ENCODE measurements around the gene FRAS1.

DNA sequence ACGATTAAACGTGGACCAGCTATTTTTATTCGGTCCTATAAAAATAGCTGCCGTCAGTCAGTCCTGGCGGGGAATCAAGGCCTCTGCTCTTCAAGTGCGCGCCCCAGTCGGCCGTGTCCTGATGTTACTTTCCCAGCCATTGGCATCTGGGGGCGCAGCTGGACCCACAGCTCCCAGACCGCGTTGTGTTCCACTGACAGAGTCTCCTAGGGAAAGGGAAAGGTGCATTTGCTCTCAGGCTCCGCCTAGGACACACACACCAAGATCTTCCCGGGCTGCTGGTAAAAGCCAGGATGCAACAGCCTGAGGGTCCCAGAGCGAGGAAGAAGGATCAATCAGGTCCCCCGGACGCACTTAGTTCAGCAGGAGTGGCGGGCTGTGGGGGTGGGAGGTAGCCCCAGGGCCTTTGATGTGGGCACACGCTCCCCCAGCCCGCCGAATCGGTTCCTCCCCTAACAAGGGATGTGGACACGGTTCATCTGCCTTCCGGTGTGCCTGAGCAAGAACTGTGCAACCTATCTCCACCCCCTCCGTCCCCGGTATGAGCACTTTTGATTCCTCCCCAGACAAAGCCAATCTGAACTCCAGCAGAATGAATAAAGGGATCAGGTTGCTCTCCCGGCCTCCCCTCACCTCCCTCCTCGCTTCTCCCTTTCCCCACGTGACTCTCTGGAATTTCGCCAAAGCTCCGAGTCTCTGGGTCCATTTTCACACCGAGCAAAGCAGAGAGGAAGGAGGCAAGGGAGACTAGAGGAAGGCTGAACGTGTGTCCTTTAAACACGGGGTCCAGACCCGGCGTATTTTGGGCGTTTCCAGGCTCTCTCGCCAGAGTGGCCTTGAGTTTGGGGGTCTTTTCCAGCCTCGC is 626 bp upstream of the FRAS1 start:
- TF ChIP-seq POLR2A (IDR thresholded peaks at IDR 0.05) (peak in 1 of 2 donors; percentile 37), CTCF (IDR thresholded peaks at IDR 0.05) (peak in 2 of 12 donors; percentile 12 to 19)

Measured in heart left ventricle (tissue), 13 donors.